ENCODE results near the gene SLMAP. TPM values are rescaled to one million over a fixed set of nuclear protein-coding genes. Genes with fewer than 3 reads are reported as not detected.

The SLMAP gene
- total and polyA plus RNA-seq, 2 of the 13 experiments (the other 11 are each of a cell fraction or from before 2014, with no cell fraction given) = 24.0 to 48.3 TPM

- TF ChIP-seq HNRNPUL1 (IDR thresholded peaks at IDR 0.05; ENCODE audit: low read depth, low read length) (no peak), SIX1 (CRISPR knock-in tag; IDR thresholded peaks at IDR 0.05; ENCODE audit: borderline replicate concordance) (no peak), ZC3H4 (CRISPR knock-in tag; IDR thresholded peaks at IDR 0.05; ENCODE audit: borderline replicate concordance) (0 out of 2 replicates have a peak, but pooled peaks have one; percentile 41), CHD4 (IDR thresholded peaks at IDR 0.05; ENCODE audit: borderline replicate concordance, low read length) (no peak), THAP11 (CRISPR knock-in tag; IDR thresholded peaks at IDR 0.05) (peak; percentile 38; the same call in 1 of the 2 replicates), FOXC1 (CRISPR knock-in tag; IDR thresholded peaks at IDR 0.05; ENCODE audit: borderline replicate concordance) (no peak), ZXDC (CRISPR knock-in tag; IDR thresholded peaks at IDR 0.05) (no peak), THYN1 (CRISPR knock-in tag; IDR thresholded peaks at IDR 0.05; ENCODE audit: borderline replicate concordance, low read depth) (no peak), ZNF660 (CRISPR knock-in tag; IDR thresholded peaks at IDR 0.05; ENCODE audit: borderline replicate concordance, low read depth) (no peak), ZNF703 (CRISPR knock-in tag; IDR thresholded peaks at IDR 0.05; ENCODE audit: borderline replicate concordance) (no peak), ZNF615 (CRISPR knock-in tag; IDR thresholded peaks at IDR 0.05; ENCODE audit: borderline replicate concordance) (no peak), SMAD1 (CRISPR knock-in tag; IDR thresholded peaks at IDR 0.05; ENCODE audit: borderline replicate concordance, low read depth) (no peak), TFE3 (CRISPR knock-in tag; IDR thresholded peaks at IDR 0.05) (peak; percentile 61), ZNF501 (CRISPR knock-in tag; IDR thresholded peaks at IDR 0.05) (no peak), EZH2 (conservative IDR thresholded peaks at IDR 0.05; ENCODE audit: low read depth, low read length) (no peak), THAP8 (CRISPR knock-in tag; IDR thresholded peaks at IDR 0.05; ENCODE audit: borderline replicate concordance) (no peak), STAG1 (CRISPR knock-in tag; IDR thresholded peaks at IDR 0.05) (no peak; the same call in 1 of the 2 replicates), CHCHD3 (CRISPR knock-in tag; IDR thresholded peaks at IDR 0.05) (no peak), HOMEZ (CRISPR knock-in tag; IDR thresholded peaks at IDR 0.05; ENCODE audit: low read depth) (peak; percentile 50; the same call in 1 of the 2 replicates), HDAC1 (CRISPR knock-in tag; IDR thresholded peaks at IDR 0.05) (peak; percentile 45), CENPBD1 (CRISPR knock-in tag; IDR thresholded peaks at IDR 0.05; ENCODE audit: borderline replicate concordance, low read depth) (no peak)
Measured at GRCh38 chr3:57974796-57975388, 218.8 kb downstream of the SLMAP start (continued).
